ENCODE measurements around the gene SOWAHC.
"Not testable (repeated sequence)": the region's sequence is repeated elsewhere in the genome, so short reads cannot be mapped to it uniquely, and the experiment has no call there.

Gene SOWAHC

DNA sequence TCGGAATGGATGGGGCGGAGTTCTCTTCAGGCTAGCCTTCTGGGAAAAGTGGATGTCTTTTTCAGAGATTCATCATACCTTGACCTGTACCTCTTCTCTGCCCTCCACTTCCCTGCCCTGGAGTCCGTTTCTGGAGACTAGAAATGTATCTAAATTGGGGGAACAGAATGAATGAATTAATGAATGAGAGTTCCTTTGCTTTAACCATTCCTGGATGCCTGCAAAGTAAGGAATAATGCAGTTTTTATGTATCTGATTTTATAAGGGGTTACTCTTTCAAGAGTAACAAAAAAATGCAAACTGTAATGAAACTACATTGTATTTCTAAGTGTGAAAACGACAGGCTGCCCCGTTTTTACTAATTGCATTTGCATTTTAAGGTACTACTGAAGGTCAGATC lies 2.0 kb downstream of the SOWAHC start:
- ATAC-seq, result no peak
- DNase-seq, result no peak

DNA sequence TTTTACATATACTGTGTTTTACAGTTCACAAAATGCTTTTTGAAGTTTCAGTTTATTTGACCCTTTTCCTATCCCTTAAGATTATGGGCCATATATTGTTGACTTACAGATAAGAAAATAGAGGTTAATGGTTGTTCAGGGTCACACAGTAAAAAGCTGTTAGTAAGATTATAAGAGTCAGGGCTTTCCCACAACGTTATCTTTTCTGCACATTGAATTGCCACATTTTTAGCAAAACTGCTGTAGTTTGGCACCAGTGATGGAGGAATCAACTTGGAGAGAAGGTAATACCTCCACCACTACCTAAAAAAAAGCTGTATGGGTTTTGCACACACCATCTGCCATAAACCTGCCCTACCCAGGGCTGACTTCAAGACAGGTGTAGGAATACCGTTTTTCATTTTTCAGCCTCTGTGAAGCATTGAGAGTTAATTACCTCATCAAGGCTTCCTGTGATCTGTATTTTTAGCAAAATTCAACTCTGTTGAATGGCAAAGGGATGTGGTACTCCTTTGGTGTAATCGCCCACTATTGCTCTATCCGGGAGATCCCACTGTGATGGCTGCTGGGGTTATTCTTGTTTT lies 5.0 kb downstream of the SOWAHC start:
- ATAC-seq, result no peak

DNA sequence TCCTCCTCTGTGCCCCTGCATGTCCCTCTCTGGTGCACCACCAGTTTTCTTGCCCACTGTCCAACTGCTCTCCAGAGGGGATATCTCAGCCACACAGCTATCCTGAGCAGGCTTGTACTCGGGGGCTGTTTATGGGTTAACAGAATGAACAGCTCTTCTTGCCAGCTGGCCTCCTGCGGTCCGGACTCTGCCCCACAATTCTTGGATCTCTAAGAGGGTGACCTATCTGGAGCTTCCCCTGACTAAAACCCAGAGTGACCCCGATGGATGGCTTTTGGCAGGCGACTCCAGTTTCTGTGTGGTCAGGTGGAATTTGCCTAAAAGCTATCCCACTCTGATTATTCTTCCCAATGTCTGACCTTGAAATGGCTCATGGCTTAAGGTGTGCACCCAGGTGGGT lies 9.1 kb downstream of the SOWAHC start:
- no peak for DNase-seq
- no peak for ATAC-seq

More for the DNA sequence above, 5.0 kb downstream of the SOWAHC start:
- no peak for DNase-seq

DNA sequence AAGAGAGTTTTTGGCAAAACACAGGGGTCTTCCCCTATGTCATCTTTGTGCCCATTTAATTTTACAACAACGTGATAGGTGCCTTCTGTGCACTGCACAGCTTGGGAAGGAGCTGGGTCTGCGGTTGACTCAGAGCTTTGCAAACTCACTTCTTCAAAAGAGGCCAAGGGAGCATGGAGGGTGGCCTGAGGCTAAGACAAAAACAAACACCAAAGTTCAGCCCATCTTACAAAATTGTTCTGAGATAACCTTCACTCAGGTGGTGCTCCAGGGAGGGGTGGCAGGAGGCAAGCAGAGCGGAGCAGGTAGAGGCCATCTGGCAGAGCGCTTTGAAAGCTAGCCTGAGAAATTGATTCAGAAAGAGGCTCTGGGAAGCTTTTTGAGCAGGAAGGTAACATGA lies 9.8 kb downstream of the SOWAHC start:
- ATAC-seq (no peak), DNase-seq (no peak)

DNA sequence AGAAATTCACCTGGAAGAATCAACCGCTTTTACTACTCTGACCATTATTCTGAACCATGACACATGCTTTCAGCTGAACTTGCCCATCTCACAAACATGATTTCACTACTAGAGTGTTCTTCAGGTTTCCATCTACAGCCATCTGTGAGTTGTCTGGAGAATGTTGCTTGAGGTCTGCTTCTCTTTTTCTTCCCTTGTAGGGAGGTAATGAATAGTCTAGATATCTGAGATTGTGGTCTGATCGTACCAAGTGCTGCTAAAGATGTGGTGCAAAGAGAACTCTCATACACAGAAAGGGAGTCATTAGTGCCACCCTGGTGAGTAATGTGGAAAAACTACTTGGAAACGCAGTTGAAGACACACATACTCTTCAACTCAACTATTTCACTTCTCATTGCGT lies 10.2 kb downstream of the SOWAHC start:
- no peak for ATAC-seq
- DNase-seq, result no peak

DNA sequence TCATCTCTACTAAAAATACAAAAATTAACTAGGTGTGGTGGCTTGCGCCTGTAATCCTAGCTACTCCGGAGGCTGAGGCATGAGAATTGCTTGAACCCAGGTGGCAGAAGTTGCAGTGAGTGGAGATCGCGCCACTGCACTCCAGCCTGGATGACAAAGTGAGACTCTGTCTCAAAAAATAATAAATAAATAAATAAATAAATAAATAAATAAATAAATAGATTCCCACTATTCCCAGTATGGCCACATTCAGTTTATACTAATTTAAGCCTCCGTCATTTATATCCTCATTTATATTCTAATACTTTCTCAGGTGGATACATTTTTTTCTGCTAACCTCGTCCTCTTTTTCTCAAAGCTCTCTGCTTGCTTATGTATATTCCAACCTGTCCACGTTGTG lies 14.2 kb downstream of the SOWAHC start:
- DNase-seq, ATAC-seq: not testable (repeated sequence)

DNA sequence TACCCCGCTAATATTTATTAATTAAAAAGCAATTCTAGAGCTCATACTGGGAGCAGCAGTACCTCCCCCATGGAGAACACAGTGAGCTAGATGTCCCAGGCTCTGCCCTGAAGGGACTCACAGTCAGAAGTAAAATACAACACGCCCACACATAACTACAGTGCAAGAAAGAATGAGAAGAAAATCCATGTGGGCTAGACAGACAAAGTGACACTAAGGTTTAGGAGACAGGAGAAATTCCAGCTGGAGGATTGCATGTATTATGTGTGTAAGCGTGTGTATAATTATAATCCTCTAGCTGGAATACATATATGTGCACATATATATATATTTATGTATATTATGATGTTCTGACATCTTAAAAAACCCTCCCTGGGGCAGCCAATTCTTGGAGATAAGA lies 15.7 kb downstream of the SOWAHC start:
- no peak for DNase-seq
- no peak for ATAC-seq

DNA sequence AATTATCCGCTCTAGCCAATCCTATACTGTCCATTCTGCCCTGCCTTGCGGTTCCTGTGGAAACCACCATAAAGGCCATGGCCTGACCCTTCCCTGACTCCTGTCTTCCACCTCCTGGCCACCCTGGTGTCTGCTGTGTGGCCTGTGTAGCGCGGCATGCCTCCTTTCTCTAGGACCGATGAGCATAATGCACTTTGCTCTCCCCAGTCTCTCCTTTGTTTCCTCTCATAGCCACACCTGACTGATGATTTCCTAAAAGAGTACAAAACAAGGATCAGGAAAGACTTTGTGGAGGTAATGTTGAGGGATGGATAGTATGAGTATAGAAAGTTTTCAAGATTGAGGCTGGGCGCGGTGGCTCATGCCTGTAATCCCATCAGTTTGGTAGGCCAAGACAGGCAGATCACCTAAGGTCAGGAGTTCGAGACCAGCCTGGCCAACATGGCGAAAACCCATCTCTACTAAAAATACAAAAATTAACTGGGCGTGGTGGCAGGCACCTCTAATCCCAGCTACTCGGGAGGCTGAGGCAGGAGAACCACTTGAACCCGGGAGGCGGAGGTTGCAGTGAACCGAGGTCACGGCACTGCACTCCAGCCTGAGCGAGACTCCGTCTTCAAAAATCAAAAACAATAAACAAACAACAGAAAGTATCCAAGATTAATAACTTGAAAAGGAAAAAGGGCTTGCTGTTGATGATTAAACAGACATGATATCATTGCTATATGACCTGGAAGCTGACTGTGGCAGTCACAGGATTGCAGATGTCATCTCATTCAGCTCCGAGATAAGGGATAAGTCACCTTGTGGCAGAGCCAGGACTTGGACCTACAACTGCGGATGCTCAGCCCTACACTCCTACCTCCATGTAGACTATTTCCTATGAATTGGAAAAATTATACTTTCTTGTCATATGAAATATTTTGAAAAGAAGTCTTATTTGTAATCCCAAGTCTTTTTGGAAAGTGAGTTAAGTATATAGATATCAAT lies 16.6 kb downstream of the SOWAHC start:
- DNase-seq (no peak), ATAC-seq (no peak)

DNA sequence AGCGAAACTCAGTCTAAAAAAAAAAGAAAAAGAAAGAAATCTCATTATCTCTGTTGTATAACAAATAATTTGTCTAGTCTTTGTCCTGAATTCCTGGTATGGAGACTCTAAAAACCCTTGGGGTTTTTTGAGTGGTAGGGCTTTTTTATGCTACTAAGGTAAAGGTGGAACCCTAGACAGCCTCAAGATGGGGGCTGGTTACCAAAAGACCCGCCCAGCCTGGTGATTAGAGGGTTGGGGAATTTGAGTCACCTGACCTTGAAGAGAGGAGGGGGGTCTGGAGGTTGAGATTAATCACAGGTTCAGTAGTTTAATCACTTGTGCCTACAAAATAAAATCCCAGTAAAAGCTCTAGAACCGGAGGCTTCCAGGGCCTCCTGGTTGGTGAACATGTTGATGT lies 17.6 kb downstream of the SOWAHC start:
- ATAC-seq, result no peak
- no peak for DNase-seq

DNA sequence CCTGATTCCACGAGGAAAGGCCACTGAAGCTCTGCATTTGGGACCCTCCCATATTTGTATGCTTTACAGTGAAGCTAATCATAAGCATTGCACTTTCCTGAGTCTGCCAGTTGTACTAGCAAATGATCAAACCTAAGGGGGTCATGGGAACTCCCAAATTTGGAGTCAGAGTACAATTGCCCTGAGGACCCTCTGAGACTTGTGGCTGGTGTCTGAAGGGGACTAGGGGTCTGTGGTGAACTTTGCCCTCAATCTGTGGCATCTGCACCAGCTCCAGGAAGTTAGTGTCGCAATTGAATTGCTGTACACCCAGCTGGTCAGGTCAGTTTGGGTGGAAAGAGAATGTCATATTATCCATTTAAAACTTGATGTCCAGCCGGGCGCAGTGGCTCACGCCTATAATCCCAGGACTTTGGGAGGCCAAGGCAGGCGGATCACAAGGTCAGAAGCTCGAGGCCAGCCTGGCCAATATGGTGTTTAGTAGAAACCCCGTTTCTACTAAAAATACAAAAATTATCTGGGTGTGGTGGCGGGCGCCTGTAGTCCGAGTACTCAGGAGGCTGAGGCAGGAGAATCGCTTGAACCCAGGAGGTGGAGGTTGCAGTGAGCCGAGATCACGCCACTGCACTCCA lies 18.1 kb downstream of the SOWAHC start:
- DNase-seq (no peak), ATAC-seq (no peak)

DNA sequence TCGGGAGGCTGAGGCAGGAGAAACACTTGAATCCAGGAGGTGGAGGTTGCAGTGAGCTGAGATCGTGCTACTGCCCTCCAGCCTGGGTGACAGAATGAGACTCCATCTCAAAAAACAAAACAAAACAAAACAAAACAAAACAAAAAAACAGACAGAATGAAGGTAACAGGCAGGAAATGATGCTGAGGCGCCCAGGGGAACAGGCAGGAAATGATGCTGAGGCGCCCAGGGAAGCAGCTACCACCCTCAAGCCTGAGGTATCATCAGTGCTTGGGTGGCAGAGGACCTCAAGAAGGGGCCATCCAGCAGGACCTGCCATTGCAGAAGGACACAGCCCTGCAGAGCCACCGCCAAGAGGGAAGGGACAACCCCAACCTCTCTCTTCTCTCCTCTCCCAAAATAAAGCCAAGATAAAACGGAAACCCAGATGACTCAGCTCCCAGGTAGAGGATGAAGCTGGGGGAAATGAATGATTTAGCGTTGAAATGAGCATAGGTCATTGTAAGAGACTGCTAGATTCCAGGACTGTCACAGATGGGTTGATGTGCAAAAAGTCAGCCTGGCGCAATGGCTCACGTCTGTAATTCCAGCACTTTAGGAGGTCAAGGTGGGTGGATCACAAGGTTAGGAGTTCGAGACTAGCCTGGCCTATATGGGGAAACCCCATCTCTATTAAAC lies 19.3 kb downstream of the SOWAHC start:
- ATAC-seq (no peak), DNase-seq (no peak)

DNA sequence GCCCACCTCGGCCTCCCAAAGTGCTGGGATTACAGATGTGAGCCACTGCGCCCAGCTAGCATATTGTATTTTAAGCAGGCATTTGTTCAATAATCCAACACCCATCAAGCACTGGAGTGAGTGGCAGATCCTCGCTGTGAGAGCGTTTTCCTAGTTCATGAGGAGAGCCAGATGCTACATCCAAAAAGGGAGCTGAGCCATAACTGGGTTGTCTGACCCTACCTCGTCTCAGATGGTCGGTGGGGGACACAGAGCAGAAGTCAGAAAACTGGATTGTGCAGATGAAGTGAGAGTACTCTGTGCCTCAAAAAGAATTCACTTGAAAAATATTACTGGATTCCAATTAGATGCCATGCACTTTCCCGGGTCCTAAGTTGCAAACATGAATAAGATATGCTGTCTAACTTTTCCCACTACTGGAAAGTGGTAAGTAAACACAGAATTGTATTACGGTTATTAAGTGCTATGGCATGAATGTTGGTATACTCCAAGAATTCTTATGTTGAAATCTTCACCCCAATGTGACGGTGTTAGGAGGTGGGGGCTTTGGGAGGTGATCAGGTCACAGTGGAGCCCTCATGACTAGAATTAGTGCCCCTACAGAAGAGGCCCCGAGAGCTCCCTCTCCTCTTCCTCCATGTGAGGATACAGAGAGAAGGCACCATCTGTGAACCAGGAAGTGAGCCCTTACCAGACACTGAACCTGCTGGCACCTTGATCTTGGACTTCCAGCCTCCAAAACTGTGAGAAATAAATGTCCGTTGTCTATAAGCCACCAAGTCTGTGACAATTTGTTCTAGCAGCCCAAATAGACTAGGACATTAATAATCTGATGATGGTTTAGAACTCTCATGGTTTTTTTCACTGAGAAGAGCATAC lies 21.5 kb downstream of the SOWAHC start:
- ATAC-seq (no peak), DNase-seq (no peak)

DNA sequence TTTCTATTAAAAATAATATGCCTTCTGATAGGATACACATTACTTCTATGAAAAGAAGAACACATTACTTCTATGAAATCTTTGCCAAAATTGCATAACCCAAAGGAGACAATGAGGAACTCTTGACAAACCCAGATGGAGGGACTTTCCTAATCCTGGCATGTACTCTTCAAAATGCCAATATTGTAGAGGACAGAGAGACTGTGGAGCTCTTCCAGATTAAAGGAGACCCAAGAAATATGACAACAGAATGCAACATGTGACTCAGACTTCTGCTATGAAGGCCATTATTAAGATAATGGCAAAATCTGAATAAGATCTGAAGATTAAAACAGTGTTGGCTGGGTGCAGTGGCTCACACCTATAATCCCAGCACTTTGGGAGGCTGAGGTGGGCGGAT lies 22.2 kb downstream of the SOWAHC start:
- DNase-seq (no peak), ATAC-seq (no peak)

DNA sequence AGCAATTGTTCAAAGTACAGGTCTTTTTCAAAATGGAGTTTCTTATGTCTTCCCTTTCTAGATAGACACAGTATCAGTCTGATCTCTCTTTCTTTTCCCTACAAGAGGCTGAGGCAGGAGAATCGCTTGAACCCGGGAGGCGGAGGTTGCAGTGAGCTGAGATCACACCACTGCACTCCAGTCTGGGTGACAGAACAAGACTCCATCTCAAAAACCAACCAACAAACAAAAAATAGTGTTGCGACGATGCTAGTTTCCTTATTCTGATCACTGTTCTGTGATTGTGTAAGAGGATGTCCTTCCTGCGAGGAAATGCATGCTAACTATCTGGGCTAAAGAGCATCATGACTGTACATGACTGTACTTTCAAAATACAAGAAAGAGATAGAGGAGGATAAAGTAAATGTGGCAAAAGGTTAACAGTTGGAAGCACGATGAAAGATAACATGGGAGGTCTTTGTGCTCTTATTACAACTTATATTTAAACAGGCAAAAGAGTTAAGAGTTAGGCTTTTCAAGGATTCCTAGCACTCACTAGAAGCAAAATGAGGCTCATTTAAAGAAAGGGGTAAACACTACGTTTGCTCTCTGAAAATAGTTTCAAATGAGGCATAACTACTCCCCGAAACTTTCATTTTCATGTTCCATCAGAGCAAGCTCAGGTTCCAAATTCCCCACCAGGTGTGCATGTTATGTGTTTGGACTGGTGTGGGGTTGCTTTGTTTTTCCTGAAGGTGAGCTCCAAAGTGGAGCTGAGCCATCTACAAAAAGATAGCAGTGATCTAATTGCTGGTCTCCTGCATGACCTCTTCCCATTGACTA lies 23.8 kb downstream of the SOWAHC start:
- no peak for ATAC-seq
- DNase-seq, result no peak

DNA sequence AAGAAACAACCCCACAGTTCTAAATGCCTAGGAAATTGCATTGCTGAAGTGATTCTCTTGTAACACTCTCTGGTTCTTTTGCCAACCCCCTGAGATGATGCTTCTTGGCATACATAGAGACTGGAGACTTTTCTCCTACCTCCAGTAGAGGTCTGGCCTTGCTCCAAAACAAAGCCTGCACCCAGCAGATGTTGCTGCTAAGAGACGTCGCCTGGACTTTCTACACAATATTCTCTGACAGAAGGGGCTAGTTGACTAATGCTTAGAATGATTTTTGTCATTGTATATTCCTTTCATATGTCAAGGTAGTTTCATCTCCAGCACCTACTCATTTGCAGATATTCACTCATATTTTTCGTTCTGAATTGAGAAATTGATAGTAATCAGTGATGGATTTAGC lies 24.6 kb downstream of the SOWAHC start:
- DNase-seq (no peak), ATAC-seq (no peak)

DNA sequence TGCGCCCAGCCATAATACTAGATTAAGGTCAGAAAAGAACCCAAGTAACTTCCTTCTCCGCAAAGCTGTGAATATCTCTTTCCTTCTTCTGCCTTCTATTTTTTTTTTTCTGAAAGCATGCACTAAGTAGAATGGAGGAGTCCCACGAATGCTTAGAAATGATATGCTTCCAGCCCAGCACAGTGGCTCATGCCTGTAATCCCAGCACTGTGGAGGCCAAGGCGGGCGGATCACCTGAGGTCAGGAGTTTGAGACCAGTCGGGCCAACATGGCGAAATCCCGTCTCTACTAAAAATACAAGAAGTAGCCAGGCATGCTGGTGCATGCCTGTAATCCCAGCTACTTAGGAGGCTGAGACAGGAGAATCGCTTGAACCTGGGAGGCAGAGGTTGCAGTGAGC lies 25.8 kb downstream of the SOWAHC start:
- not testable (repeated sequence) for DNase-seq, ATAC-seq

DNA sequence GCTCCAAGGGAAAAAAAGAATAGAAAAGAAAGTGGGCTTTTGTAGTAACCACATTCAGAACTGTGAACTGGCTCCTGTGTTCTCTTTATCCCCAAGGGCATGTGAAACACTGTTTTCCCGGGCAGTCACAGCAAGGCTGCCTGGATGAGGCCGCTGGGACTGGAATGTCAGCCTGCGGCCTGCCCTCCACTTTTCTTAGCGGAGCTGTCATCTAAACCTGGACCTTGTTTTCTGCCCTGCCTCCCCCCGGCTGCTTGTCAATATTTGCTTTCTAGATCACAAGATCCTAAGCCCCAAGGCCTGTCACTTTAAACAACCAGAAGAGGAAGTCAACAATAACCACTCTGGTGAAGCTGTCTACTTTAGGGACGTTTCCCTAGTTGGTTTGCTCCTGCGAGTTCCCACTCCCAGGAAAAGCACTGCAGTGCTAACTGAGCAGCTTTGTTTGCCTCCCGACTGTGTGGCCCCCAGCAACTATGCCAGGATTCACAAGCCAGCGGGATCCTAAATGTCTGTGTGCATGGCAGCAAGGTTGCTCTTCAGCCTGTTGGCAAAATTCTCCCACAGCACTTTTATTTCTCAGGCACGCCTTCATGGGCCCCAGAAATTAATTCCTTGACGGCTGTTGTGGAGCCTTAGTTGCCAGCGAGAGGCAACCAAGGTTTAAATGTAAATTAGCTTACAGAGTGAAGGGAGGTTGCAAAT lies 30.6 kb downstream of the SOWAHC start:
- no peak for ATAC-seq
- DNase-seq, result no peak

DNA sequence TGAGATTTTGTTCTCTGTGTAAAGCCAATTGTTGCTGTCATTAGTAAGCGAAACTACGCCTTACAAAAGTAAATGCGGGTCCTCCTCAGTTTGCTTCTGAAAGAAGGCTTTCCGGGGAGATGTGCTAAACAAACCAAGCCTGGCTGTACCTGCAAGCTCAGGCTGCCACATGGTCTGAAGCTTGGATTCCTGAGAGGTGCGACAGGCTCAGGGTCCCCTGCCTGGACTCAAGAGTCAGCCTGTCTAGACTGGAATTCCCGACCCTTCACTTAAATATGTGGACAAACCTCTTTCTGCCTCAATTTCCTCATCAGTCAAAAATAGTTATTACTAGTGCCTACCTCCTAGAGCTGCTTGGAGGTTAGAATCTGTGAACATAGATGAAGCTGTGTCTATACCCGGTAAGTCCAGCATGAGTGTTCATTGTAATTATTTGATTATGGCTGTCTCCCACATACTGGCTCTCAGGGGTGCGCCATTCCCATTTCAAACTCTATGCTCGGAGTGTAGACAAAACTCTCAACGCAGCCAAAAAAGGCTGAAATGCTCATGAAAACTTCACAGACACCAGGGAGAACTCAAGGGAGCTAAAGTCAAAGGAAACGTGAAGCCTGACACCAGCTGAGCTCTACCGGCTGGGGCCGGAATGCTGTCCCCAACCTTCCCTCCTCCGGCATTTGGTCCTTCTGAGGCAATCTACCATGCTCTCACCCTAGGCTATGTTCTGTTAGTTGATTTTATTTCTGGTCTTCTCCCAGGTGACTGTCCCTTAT lies 31.4 kb downstream of the SOWAHC start:
- DNase-seq (no peak), ATAC-seq (no peak)

DNA sequence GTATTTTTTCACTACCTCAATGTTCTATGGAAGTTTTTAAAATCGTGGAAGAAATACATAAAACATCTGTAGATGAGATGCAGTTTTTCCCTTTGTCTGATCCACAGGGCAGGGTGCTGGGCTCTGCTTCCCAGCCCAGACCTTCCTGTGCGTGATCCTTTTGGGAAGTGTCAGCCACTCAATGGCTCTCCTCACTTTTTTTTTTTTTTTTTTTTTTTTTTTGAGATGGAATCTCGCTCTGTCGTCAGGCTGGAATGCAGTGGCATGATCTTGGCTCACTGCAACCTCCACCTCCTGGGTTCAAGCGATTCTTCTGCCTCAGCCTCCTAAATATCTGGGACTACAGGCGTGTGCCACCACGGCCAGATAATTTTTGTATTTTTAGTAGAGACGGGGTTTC lies 32.8 kb downstream of the SOWAHC start:
- DNase-seq (no peak), ATAC-seq (no peak)
